Hypothalamus (tissue), 51 donors: ENCODE measurements around the gene MAST2.
"Not testable (repeated sequence)": the region's sequence is repeated elsewhere in the genome, so short reads cannot be mapped to it uniquely, and the experiment has no call there.

Experiments
- DNase-seq, 51 donors: peaks; one replicate each; lab custom pipeline; 2025; lab: John Stamatoyannopoulos, UW

The MAST2 gene

GRCh38 chr1:45890078-45890477 lies 86.7 kb downstream of the MAST2 start:
- no peak for DNase-seq

- no peak for DNase-seq
These were observed 87.7 kb downstream of the MAST2 start for GRCh38 chr1:45891087-45891486.

GRCh38 chr1:45892068-45892785 lies 88.8 kb downstream of the MAST2 start:
- peak in 1 of 51 donors; percentile 4 for DNase-seq

GRCh38 chr1:45894331-45894730 lies 90.9 kb downstream of the MAST2 start:
- no peak for DNase-seq

GRCh38 chr1:45894921-45895320 lies 91.5 kb downstream of the MAST2 start:
- no peak for DNase-seq

GRCh38 chr1:45895406-45895805 lies 92.0 kb downstream of the MAST2 start:
- no peak for DNase-seq

GRCh38 chr1:45906883-45907282 lies 103.5 kb downstream of the MAST2 start:
- no peak for DNase-seq

- DNase-seq: no peak
These were observed 105.3 kb downstream of the MAST2 start for GRCh38 chr1:45908611-45909140.

- DNase-seq: no peak
These were observed 108.2 kb downstream of the MAST2 start for GRCh38 chr1:45911634-45912033.

GRCh38 chr1:45913183-45913683 lies 109.8 kb downstream of the MAST2 start:
- peak in 13 of 51 donors; percentile 3 to 42 (median 13) for DNase-seq

- no peak for DNase-seq
These were observed 110.5 kb downstream of the MAST2 start for GRCh38 chr1:45913731-45914501.

- no peak for DNase-seq
These were observed 111.4 kb downstream of the MAST2 start for GRCh38 chr1:45914836-45915235.

- DNase-seq: no peak
These were observed 119.0 kb downstream of the MAST2 start for GRCh38 chr1:45922374-45922773.

- no peak for DNase-seq
These were observed 119.4 kb downstream of the MAST2 start for GRCh38 chr1:45922813-45923212.

- no peak for DNase-seq
These were observed 119.9 kb downstream of the MAST2 start for GRCh38 chr1:45923343-45923742.

GRCh38 chr1:45924736-45925135 lies 121.3 kb downstream of the MAST2 start:
- DNase-seq: no peak

GRCh38 chr1:45925728-45926287 lies 122.4 kb downstream of the MAST2 start:
- DNase-seq: no peak

GRCh38 chr1:45926330-45926729 lies 122.9 kb downstream of the MAST2 start:
- DNase-seq: no peak

- not testable (repeated sequence) for DNase-seq
These were observed 124.0 kb downstream of the MAST2 start for GRCh38 chr1:45927231-45927915.

- no peak for DNase-seq
These were observed 125.2 kb downstream of the MAST2 start for GRCh38 chr1:45928486-45929205.
